T-helper 1 cell treated with Interleukin-12 subunit alpha and Interleukin-12 subunit beta and Interleukin-4 antibody, amounts not matched to agents 30 μg/mL and 1 μg/mL, for 36 hours (primary cell): ENCODE data around the gene GP1BB.

Source experiments
- H3K27ac Mint-ChIP-seq: one replicate; pipeline ENCODE4 v1.8.0; 2021; ENCODE audit warnings: mild to moderate bottlenecking, mixed read lengths
- H3K27me3 Mint-ChIP-seq: one replicate; pipeline ENCODE4 v1.8.0; 2021; ENCODE audit warnings: low read depth, mixed read lengths
- H3K36me3 Mint-ChIP-seq: one replicate; pipeline ENCODE4 v1.8.0; 2021; ENCODE audit warnings: low read depth, mixed read lengths
- H3K4me1 Mint-ChIP-seq: one replicate; pipeline ENCODE4 v1.8.0; 2021; ENCODE audit warnings: low read depth, mixed read lengths
- H3K4me3 Mint-ChIP-seq: one replicate; pipeline ENCODE4 v1.8.0; 2021; ENCODE audit warnings: mild to moderate bottlenecking, moderate library complexity, mixed read lengths
- H3K9me3 Mint-ChIP-seq: one replicate; pipeline ENCODE4 v1.8.0; 2021; ENCODE audit warnings: mixed read lengths

GP1BB gene

DNA sequence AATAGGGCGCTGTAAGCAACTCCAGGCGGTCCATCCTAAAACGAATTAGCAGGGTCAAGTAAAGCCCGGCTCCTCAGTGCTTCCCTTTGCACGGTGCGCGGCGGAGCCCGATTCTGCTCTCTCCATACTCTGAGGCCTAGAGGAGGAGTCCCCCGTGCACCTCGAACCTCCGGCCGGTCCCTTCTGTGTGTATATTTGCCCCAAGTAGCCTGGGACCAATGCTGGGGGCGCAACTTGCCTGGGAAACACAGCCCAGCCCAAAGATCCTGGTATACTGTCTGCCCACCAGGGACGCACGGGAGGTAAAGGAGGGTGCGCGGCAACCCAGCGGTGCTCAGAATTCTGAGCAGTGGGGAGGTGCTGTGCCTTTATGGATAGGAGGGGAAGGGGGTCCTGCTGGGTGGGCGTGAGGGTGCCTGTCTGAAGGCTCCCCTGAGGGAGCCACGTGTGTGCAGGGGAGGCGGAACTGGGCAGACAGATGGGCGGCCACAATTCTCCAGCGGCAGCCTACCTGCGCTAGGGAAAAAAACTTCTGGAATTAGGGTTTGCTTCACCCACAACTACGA lies 32.5 kb downstream of the GP1BB start:
- Mint-ChIP-seq H3K36me3 (peaks cover 8% of the 10 kb centered on the region), H3K4me3 (no peak overlapping the region), H3K4me1 (peaks cover 16% of the 10 kb centered on the region), H3K27ac (no peak overlapping the region), H3K9me3 (no peaks in the 10 kb centered on the region), H3K27me3 (peaks cover 55% of the 10 kb centered on the region)

DNA sequence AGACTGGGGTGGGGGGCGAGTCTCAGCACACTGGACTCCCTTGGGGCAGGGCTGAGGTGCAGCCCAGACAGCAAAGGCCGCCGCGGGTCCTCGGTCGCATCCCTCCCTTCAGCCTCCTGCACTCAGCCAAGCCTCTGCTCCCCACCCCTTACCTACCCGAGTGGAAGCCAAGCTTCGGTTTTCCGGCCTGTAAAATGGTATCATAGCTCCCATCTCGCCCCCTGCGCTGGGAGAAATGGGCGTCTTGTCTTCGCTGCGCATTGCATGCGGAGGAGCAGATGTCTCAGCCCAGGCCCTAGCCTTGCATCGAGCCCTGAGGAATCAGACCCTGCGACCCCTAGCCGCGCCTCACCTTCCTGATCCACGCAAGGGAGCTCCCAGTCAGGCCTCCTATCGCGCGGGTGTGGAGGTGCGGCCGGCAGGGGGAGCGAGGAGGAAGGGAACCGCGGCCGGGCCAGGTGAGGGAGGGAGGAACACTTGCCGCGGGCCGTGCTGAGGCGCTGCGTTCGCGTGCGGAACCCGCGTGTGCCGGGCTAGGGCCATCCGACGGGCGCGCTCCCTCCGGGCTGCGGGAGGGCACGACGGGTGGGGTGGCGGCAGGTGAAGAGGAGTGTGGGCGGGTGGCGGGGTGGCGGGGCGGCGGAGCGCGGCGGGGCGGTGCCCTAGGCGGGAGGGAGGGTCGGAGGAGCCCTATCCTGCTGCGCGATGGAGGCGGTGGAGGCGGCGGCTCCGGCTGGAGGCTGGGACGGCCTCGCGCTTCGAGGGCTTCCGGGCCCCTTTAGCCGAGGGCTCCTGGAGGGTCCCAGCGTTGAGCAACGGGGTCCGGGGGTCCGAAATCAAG lies 33.2 kb downstream of the GP1BB start:
- peaks cover 8% of the 10 kb centered on the region for H3K36me3 Mint-ChIP-seq

DNA sequence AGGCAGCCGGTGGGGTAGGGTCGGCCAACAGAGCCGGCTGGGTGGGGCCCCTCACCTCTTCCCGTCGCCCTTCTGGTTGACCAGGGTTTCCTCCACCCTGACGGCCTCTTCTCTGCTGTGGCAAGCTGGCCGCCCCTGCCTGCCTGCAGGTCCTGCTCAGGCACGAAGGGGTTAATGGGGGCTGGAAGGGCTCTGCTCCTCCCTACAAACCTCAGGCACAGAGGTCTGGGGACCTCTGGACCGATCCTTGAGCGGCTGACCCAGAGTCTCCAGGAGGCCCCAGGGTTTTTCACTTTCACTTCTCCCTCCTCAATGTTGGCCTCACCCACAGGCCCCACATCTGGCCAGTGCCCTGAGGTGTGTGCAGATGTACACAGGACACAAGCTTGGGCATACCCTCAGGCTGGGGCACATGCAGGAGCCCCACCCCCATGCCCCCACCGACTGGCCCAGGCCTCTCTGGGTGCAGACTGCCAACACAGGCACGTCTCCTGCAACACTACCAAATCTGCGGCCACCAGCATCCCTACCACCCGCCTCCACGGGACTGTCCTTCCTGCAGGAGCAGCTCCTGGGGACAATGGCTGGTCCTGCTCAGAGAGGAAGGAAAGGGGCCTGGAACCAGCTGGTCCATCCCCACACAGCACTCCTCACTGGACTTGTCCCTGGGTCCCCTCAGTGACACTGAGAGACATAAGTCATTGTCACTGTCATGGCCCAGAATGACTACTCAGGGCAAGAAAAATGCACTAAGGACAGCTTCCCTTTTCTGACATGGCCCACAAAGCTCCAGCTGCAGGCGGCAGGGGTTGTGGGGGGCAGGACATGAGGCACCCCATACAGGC lies 34.0 kb downstream of the GP1BB start:
- H3K27me3 Mint-ChIP-seq, result peaks cover 65% of the 10 kb centered on the region
- H3K9me3 Mint-ChIP-seq, result no peaks in the 10 kb centered on the region
- peaks cover 8% of the 10 kb centered on the region for H3K36me3 Mint-ChIP-seq
- H3K4me1 Mint-ChIP-seq, result peaks cover 18% of the 10 kb centered on the region
- peak overlapping the region; percentile 50 for H3K4me3 Mint-ChIP-seq
- H3K27ac Mint-ChIP-seq, result peak overlapping the region; percentile 15

More for the DNA sequence above, 33.2 kb downstream of the GP1BB start:
- Mint-ChIP-seq H3K27me3 (peaks cover 57% of the 10 kb centered on the region), H3K27ac (no peak overlapping the region), H3K4me3 (no peak overlapping the region), H3K9me3 (no peaks in the 10 kb centered on the region), H3K4me1 (peaks cover 17% of the 10 kb centered on the region)

DNA sequence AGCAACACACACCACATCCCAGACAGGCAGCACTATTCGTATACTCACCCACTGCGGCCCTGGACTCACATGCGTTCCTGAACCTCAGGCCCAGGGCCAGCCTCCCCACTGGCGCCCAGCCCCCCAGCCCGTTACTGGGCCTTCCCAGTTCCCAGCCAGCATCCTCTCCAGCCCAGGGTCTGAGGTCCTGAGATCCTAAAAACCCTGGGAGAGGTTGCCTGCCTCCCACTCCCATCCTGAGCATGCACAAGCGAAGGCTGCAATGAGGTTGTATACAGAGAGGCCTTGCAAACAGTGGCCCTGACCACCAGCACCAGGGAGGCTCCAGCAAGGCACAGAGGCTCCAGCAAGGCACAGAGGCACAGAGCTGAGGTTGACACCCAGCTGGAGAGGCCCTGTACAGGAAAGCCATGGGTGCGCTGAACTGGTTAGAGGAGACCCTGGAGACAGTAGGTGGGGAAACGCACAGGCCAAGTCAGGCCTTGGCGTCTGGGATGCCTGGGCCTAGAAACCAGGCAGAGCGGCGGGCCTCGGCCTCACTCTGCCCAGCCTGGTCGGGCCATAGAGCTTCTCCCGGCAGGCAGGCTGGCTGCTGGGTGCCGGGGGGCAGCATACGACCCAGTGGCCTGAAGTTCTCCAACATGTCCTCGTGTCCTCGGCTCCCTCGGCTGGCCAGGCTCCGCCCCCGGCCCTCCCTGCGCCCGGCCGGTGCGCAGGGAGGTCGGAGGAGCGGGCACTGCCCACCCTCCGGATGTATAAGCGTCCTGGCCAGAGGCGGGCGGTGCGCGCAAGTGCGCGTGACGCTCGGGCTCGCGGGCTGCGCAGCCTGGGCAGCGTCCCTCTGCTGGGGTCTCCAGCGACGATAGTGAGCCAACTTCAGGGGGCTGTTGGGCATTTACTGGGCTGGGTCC lies 34.9 kb downstream of the GP1BB start:
- peaks cover 8% of the 10 kb centered on the region for H3K36me3 Mint-ChIP-seq
- H3K4me3 Mint-ChIP-seq, result peak overlapping the region; percentile 50
- H3K27me3 Mint-ChIP-seq, result peaks cover 65% of the 10 kb centered on the region
- H3K4me1 Mint-ChIP-seq, result peaks cover 18% of the 10 kb centered on the region
- H3K27ac Mint-ChIP-seq, result no peak overlapping the region
- H3K9me3 Mint-ChIP-seq, result no peaks in the 10 kb centered on the region

DNA sequence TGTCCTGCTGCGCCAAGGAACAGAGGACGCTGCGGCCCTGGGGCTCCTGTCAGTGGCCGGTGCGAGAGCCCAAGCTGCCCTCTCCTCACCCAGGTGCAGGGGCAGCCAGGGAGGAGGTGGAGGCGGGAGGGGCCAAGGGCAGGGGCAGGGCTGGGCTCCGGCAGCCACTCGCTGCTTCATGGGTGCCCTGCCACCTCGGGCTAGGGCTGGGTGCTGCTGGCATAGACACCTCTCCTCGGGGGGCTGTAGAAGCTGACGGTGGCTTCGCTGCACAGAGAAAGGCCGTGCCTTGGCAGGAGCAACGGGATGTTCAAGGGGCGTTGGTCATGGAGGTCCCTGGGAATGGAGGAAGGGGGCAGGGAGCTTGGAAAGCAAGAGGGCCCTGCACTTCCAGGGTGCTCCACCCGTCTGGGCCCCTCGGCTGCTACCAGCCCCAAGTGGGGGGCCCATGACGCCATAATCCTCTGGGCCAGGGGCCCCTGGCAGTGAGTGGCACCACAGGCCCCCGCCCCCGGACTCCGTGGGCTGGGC lies 35.6 kb downstream of the GP1BB start:
- Mint-ChIP-seq H3K4me1 (peaks cover 18% of the 10 kb centered on the region), H3K27me3 (peaks cover 66% of the 10 kb centered on the region), H3K36me3 (peaks cover 8% of the 10 kb centered on the region), H3K9me3 (no peaks in the 10 kb centered on the region), H3K27ac (no peak overlapping the region), H3K4me3 (no peak overlapping the region)

DNA sequence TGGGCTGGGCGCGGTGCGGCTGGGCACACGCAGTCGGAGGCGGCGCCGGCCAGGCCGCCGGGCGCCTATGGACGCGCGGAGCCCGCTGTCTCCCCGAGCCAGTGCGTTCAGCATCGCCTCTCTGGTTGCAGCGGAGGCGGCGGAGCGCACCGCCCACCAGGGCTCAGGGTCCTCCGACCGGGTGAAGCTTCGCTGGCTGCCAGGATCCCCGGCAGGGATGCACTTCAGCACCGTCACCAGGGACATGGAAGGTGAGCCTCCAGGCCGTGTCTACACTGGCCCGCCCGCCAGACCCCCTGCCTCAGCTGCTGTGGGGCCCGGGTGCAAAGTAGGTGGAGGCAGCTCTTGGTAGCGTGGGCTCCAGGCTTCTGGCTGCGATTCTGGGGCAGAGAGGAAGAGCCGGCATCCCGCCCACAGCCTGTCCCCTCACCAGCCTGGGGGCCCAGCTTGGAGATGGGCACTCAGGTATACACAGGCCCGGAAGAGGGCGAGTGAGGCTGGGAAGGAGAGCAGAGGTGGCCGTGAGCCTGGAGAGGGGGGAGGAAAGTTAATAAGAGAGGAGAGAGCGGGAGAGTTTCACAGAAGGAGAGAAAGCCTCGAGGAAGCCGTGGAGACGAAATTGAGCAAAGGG lies 36.2 kb downstream of the GP1BB start:
- Mint-ChIP-seq H3K27me3 (peaks cover 66% of the 10 kb centered on the region), H3K9me3 (no peaks in the 10 kb centered on the region), H3K4me3 (peak overlapping the region; percentile 76), H3K36me3 (peaks cover 8% of the 10 kb centered on the region), H3K27ac (peak overlapping the region; percentile 67), H3K4me1 (peaks cover 18% of the 10 kb centered on the region)

DNA sequence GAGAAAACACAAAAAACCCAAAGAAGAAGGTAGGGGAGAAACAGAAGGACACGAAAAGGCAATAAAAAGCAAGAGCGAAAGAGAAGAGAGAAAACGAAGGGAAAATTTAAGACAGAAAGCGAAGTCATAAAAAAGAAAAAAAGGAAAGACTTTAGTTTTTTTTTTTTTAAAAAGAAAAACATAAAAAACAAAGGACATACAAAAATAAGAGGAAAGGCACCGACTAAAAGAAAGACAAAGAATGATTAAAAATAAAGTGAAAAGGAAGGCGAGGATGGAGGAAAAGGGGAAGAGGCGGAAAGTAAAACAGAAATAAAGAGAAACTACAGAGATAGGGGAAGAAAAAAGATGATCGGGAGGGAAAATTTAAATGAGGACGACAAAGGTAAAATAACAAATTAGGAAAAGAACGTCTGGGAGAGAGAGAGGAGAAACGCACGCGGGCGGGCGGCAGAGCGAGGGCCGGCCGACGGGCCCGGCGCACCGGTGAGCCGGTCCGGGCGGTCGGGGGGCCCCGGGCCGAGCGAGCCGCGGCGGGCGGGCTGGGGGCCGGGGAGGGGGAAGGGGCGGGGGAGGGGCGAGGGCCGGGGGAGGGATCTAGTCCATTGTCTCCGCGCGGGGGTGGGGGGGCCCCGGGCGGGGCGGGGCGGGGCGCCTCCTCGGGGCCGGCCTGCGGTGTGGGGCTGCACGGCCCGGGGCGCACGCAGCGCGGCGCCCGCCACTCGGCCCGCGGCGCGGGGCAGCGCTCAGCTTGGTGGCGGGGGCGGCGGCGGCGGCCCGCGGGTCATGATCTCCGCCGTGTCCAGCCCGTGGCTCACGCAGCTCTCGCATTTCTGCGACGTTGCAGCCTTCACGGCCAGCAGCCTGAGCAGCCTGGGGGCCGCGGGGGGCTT lies 37.0 kb downstream of the GP1BB start, which contains the start of gene TBX1:
Gene TBX1, plus strand, starts transcription at position 721 of the 893 bp plus-strand sequence. Its CDS starts 66 bp downstream, at position 787.
- Mint-ChIP-seq H3K4me3 (peak within 1 kb of the TSS; percentile 76), H3K9me3 (no peaks in the 10 kb centered on the region), H3K4me1 (peaks cover 21% of the 10 kb centered on the region), H3K36me3 (peaks cover 8% of the 10 kb centered on the region), H3K27ac (peak within 1 kb of the TSS; percentile 67), H3K27me3 (peaks cover 72% of the 10 kb centered on the region)

DNA sequence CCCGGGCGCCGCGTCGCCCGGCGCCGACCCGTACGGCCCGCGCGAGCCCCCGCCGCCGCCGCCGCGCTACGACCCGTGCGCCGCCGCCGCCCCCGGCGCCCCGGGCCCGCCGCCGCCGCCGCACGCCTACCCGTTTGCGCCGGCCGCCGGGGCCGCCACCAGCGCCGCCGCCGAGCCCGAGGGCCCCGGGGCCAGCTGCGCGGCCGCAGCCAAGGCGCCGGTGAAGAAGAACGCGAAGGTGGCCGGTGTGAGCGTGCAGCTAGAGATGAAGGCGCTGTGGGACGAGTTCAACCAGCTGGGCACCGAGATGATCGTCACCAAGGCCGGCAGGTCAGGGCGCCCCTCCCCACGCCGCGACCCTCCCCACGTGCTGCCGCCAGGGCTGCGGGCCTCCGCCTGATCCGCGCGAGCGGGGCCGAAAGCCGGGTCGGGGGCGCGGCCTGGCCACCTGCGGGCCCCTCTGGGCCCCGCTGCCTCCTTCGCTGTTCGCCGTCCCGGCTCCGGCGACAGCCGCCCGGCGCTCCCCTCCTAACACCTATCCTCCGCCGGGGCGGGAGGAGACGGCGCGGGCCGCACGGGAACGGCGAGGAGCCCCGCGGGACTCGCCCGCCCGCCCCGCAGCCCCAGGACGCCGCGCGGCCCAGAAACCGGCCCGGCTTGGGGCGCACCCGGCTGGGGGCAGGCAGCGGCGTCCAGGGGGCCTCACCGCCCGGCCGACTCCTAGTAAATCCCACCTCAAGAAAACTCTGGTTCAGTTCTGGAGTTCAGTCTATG lies 37.8 kb downstream of the GP1BB start:
- Mint-ChIP-seq H3K27ac (peak overlapping the region; percentile 52), H3K36me3 (peaks cover 8% of the 10 kb centered on the region), H3K4me1 (peaks cover 21% of the 10 kb centered on the region), H3K4me3 (no peak overlapping the region), H3K27me3 (peaks cover 70% of the 10 kb centered on the region), H3K9me3 (no peaks in the 10 kb centered on the region)

DNA sequence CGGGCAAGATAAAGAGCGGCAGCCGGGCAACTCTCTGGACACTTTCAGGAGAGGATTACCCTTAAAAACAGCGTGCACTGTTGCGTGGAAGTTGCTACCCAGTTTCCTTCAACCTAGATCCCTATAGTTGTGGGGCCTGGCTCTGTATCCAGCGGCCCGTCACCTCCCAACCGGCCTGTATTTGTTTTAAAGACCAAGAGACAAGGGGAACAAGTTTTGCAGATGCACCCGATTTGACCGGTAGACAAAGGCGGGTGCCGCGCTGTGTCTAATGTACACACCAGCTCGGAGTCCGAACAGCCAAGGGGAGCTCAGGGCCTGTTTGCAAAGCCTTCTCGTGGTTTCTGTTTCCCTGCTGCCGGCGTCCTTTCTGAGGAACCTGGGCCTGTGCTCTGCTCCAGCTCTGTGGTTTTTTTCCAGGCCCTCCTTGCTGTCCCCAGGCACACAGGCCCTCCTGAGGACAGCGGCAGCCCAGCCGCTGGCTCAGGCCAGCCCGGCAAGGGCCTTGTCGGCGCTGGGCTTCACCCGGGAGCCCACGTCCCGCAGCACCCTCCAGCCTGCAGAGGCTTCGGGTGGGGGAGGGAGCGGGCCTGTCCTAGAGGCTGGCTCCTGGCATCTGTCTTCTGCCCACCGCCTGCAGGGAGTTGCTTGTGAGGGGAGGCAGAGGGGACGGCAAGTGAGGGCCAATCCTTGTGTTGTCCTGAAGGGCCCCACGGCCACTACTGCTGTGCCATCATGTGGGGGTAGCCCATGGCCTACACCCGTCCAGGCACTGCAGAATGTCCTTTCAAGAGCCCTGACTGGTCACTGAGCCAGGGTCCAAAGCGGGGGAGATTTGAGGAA lies 38.6 kb downstream of the GP1BB start:
- H3K27ac Mint-ChIP-seq, result peak overlapping the region; percentile 52
- peaks cover 17% of the 10 kb centered on the region for H3K4me1 Mint-ChIP-seq
- H3K4me3 Mint-ChIP-seq, result no peak overlapping the region
- no peaks in the 10 kb centered on the region for H3K9me3 Mint-ChIP-seq
- H3K27me3 Mint-ChIP-seq, result peaks cover 65% of the 10 kb centered on the region
- H3K36me3 Mint-ChIP-seq, result peaks cover 8% of the 10 kb centered on the region

DNA sequence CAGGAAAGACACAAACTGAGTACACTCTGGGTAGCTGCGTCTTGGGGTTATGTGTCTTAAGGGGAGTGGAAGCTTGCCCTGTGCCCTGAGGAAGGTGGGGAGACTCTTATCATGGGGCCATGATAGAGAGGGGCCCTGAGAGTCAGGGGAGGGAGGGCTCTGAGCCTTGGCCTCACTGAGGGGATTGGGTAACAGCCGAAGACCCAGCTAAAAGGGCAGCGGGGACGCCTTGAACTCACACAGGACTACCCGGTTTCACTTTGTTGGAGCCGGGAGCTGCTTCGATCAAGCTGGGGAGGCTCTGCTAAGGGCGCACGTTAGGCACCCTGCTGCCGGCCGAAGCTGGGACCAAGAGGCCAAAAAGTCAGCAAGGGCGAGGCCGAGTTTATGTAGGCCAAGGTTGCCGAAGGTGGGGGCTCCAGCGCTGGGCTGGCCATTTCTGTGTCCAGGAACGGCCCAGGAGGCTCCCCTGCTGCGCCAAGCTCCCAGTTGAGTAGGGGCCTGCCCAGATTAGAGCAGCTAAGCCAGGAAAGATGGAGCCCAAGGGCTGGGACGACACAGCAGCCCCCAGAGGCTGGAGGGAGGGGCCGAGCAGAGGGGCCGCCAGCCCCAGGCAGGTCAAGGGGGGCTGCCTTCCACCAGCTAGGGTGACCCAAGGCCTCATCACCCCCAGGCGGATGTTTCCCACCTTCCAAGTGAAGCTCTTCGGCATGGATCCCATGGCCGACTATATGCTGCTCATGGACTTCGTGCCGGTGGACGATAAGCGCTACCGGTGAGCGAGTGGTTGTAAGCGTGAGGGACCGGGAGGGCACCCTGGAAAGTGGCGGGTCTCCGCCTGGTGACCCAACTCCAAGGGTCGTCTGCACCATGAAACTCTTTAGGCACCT lies 39.5 kb downstream of the GP1BB start:
- Mint-ChIP-seq H3K27me3 (peaks cover 67% of the 10 kb centered on the region), H3K4me3 (no peak overlapping the region), H3K9me3 (no peaks in the 10 kb centered on the region), H3K36me3 (peaks cover 4% of the 10 kb centered on the region), H3K27ac (no peak overlapping the region), H3K4me1 (peaks cover 16% of the 10 kb centered on the region)
